HG03521 (cell line): ENCODE data around the gene PARD3.

ENCODE experiments used
- ATAC-seq: cut with Tn5 transposase; IDR thresholded peaks from one replicate; pipeline ENCODE4 v1.9.1; 2021; ENCODE audit warnings: mild to moderate bottlenecking, moderate library complexity; ENCODE audit not compliant: unreplicated experiment

Gene PARD3

GRCh38 chr10:34181553-34182300 lies 633.4 kb downstream of the PARD3 start:
- ATAC-seq = no peak

- no peak for ATAC-seq
Measured at GRCh38 chr10:34180749-34181148, 634.3 kb downstream of the PARD3 start.

- ATAC-seq = no peak
Measured at GRCh38 chr10:34179280-34179679, 635.8 kb downstream of the PARD3 start.

- no peak for ATAC-seq
Measured at GRCh38 chr10:34178756-34179155, 636.3 kb downstream of the PARD3 start.

GRCh38 chr10:34178196-34178595 lies 636.9 kb downstream of the PARD3 start:
- ATAC-seq = no peak

GRCh38 chr10:34177445-34177844 lies 637.7 kb downstream of the PARD3 start:
- no peak for ATAC-seq

GRCh38 chr10:34176351-34176750 lies 638.7 kb downstream of the PARD3 start:
- no peak for ATAC-seq

GRCh38 chr10:34175121-34175520 lies 640.0 kb downstream of the PARD3 start:
- no peak for ATAC-seq

- no peak for ATAC-seq
Measured at GRCh38 chr10:34172936-34173533, 642.1 kb downstream of the PARD3 start.

- no peak for ATAC-seq
Measured at GRCh38 chr10:34171957-34172527, 643.1 kb downstream of the PARD3 start.

- no peak for ATAC-seq
Measured at GRCh38 chr10:34169677-34170076, 645.4 kb downstream of the PARD3 start.

GRCh38 chr10:34169131-34169530 lies 646.0 kb downstream of the PARD3 start:
- no peak for ATAC-seq

- ATAC-seq = no peak
Measured at GRCh38 chr10:34168439-34168838, 646.7 kb downstream of the PARD3 start.

- no peak for ATAC-seq
Measured at GRCh38 chr10:34166823-34167222, 648.3 kb downstream of the PARD3 start.

GRCh38 chr10:34166354-34166753 lies 648.7 kb downstream of the PARD3 start:
- no peak for ATAC-seq

GRCh38 chr10:34164029-34164428 lies 651.1 kb downstream of the PARD3 start:
- ATAC-seq = no peak

- no peak for ATAC-seq
Measured at GRCh38 chr10:34163075-34163905, 651.8 kb downstream of the PARD3 start.

GRCh38 chr10:34161777-34162370 lies 653.2 kb downstream of the PARD3 start:
- no peak for ATAC-seq

- no peak for ATAC-seq
Measured at GRCh38 chr10:34160595-34160994, 654.5 kb downstream of the PARD3 start.

GRCh38 chr10:34157501-34157900 lies 657.6 kb downstream of the PARD3 start:
- no peak for ATAC-seq
